HCT116 (cell line): Measurements from ENCODE around the gene NSMCE1. TPM values are rescaled to one million over a fixed set of nuclear protein-coding genes. Genes with fewer than 3 reads are reported as not detected.

ENCODE experiments used
- ATAC-seq: fragments of 200-7000 bp; cut with Tn5 transposase; 2 replicates; pipeline ENCODE4 v1.9.1; 2020; ENCODE audit warnings: mild to moderate bottlenecking, moderate library complexity
- BruUV-seq: library from RNA; stranded (reverse); fragments of 400-500 nt; replicated peaks from 2 replicates; lab custom pipeline; 2021; lab: Mats Ljungman, UMichigan
- CTCF ChIA-PET: fragments of 300-600 bp; sonication (Branson Sonifier 250); formaldehyde crosslinking; loops from one replicate; lab custom pipeline; 2021; ENCODE audit warnings: antibody characterized with exemption; lab: Charles Lee
- POLR2A ChIA-PET: fragments of 300-600, 350-600 bp; sonication (Branson Sonifier 250); formaldehyde crosslinking; loops from one replicate; lab custom pipeline; 2021; ENCODE audit warnings: antibody characterized with exemption; lab: Charles Lee
- RAD21 ChIA-PET, 2 experiments: fragments of 300-600 bp; sonication (Branson Sonifier 250); formaldehyde crosslinking; loops; one replicate each; lab custom pipeline; 2023; ENCODE audit warnings: low total read pairs in 2 of 2; ENCODE audit not compliant: uncharacterized antibody in 2 of 2, unreplicated experiment in 2 of 2, low non-redundant PET in 1 of 2; lab: Charles Lee
- DNase-seq: peaks from one replicate; pipeline ENCODE4 v3.0.0-alpha.2; 2010; ENCODE audit warnings: low read depth, low spot score
- H2AFZ ChIP-seq: fragments of 200-600 bp; shearing (Covaris generic), sonication (generic); 2 replicates; pipeline ENCODE4 v1.6.1; 2017; ENCODE audit warnings: low read depth, mixed run types, mixed read lengths, antibody characterized with exemption, low read length; ENCODE audit not compliant: poor library complexity, severe bottlenecking
- H3K27ac ChIP-seq: 2 replicates; pipeline ENCODE4 v1.5.1; 2012; ENCODE audit warnings: low read depth, low read length
- H3K27me3 ChIP-seq: fragments of 200-600 bp; sonication (generic); 2 replicates; pipeline ENCODE4 v1.6.1; 2016; ENCODE audit warnings: mixed run types, low read length, mixed read lengths; ENCODE audit not compliant: insufficient read depth
- H3K36me3 ChIP-seq, 2 experiments: fragments of 200-500 bp in 1 of 2; fragments of 200-600 bp in 1 of 2; sonication (Bioruptor generic) in 1 of 2; sonication (generic) in 1 of 2; 2 replicates each; pipeline versions ENCODE4 v1.5.1 to v1.6.1; 2014 to 2016; ENCODE audit warnings: low read length in 2 of 2, inconsistent platforms in 1 of 2, mixed read lengths in 1 of 2, mixed run types in 1 of 2; ENCODE audit not compliant: insufficient read depth in 2 of 2, control insufficient read depth in 1 of 2
- H3K4me1 ChIP-seq, 2 experiments: fragments of 200-600 bp in 1 of 2; sonication (generic) in 1 of 2; 2 replicates each; pipeline versions ENCODE4 v1.5.1 to v1.6.1; 2012 to 2017; ENCODE audit warnings: low read length in 2 of 2, inconsistent platforms in 1 of 2, mild to moderate bottlenecking in 1 of 2, mixed read lengths in 1 of 2, mixed run types in 1 of 2, moderate library complexity in 1 of 2; ENCODE audit not compliant: insufficient read depth in 2 of 2, control insufficient read depth in 1 of 2
- H3K4me2 ChIP-seq: fragments of 200-600 bp; sonication (generic); 2 replicates; pipeline ENCODE4 v1.6.1; 2017; ENCODE audit warnings: mixed run types, low read length, mixed read lengths
- H3K4me3 ChIP-seq, 2 experiments: fragments of 200-600 bp in 1 of 2; sonication (generic) in 1 of 2; replicated peaks in 1 of 2; 2 replicates each; pipeline ENCODE4 v1.5.1; 2011 to 2016; ENCODE audit warnings: low read length in 2 of 2, control low read depth in 1 of 2, low read depth in 1 of 2, mild to moderate bottlenecking in 1 of 2, mixed read lengths in 1 of 2, mixed run types in 1 of 2
- H3K79me2 ChIP-seq: fragments of 200-600 bp; sonication (generic); 2 replicates; pipeline ENCODE4 v1.6.1; 2017; ENCODE audit warnings: mild to moderate bottlenecking, mixed run types, low read length, moderate library complexity, mixed read lengths; ENCODE audit not compliant: insufficient read depth
- H3K9ac ChIP-seq: fragments of 200-600 bp; sonication (generic); 2 replicates; pipeline ENCODE4 v1.6.1; 2016; ENCODE audit warnings: low read length, mixed read lengths
- H3K9me2 ChIP-seq: fragments of 200-600 bp; sonication (generic), shearing (Covaris generic); 2 replicates; pipeline ENCODE4 v1.6.1; 2017; ENCODE audit warnings: mixed run types, mild to moderate bottlenecking, moderate library complexity; ENCODE audit not compliant: insufficient read depth
- H3K9me3 ChIP-seq, 2 experiments: fragments of 200-500 bp in 1 of 2; fragments of 200-600 bp in 1 of 2; sonication (Bioruptor generic) in 1 of 2; sonication (generic) in 1 of 2; 2 replicates each; pipeline ENCODE4 v1.6.1; 2014 to 2017; ENCODE audit warnings: low read length in 2 of 2, mixed read lengths in 2 of 2, inconsistent platforms in 1 of 2, low read depth in 1 of 2, mild to moderate bottlenecking in 1 of 2, mixed run types in 1 of 2, moderate library complexity in 1 of 2; ENCODE audit not compliant: control insufficient read depth in 1 of 2, insufficient read depth in 1 of 2
- H4K20me1 ChIP-seq: fragments of 200-600 bp; sonication (generic), shearing (Covaris generic); 2 replicates; pipeline ENCODE4 v1.6.1; 2017; ENCODE audit warnings: mixed run types, mild to moderate bottlenecking, moderate library complexity; ENCODE audit not compliant: insufficient read depth
- CBX3 ChIP-seq: IDR thresholded peaks from 2 replicates; pipeline ENCODE4 v1.6.1; 2012; ENCODE audit warnings: low read depth
- CEBPB ChIP-seq: IDR thresholded peaks from 2 replicates; pipeline ENCODE4 v1.6.1; 2012; ENCODE audit warnings: low read depth
- ELF1 ChIP-seq: IDR thresholded peaks from 2 replicates; pipeline ENCODE4 v1.6.1; 2012; ENCODE audit warnings: low read depth, borderline replicate concordance
- EZH2 ChIP-seq: fragments of 200-600 bp; sonication (generic); IDR thresholded peaks from 2 replicates; pipeline ENCODE4 v1.6.1; 2017; ENCODE audit warnings: antibody characterized with exemption, mixed run types
- EZH2phosphoT487 ChIP-seq: fragments of 200-600 bp; IDR thresholded peaks from 2 replicates; pipeline ENCODE4 v1.6.1; 2018; ENCODE audit warnings: antibody characterized with exemption, borderline replicate concordance
- FOSL1 ChIP-seq: IDR thresholded peaks from 2 replicates; pipeline ENCODE4 v1.6.1; 2012; ENCODE audit warnings: low read depth
- JUND ChIP-seq: IDR thresholded peaks from 2 replicates; pipeline ENCODE4 v1.6.1; 2012
- POLR2AphosphoS5 ChIP-seq: IDR thresholded peaks from 2 replicates; pipeline ENCODE4 v1.6.1; 2011; ENCODE audit warnings: mild to moderate bottlenecking, low read depth, low read length, moderate library complexity
- SIN3A ChIP-seq: IDR thresholded peaks from 2 replicates; pipeline ENCODE4 v1.6.1; 2012; ENCODE audit warnings: low read depth
- intact Hi-C: fragments of 100-400 bp; cut with micrococcal nuclease; formaldehyde crosslinking; loops from 2 replicates; pipeline ENCODE4 v1.10.0; 2022
- total RNA-seq: library from RNA; stranded (reverse); gene quantifications from one replicate; pipeline ENCODE4 v1.2.1, GENCODE V29; 2021; ENCODE audit not compliant: unreplicated experiment
- TF ChIP-seq, protein P1 (sequence below): IDR thresholded peaks from 2 replicates; pipeline ENCODE4 v1.6.1; 2012
- TF ChIP-seq, protein P2 (sequence below), 3 experiments: fragments of 200-600 bp in 1 of 3; sonication (generic) in 1 of 3; IDR thresholded peaks in 2 of 3; conservative IDR thresholded peaks in 1 of 3; 2 replicates each; pipeline ENCODE4 v1.5.1; 2012 to 2017; ENCODE audit warnings: low read depth in 2 of 3, low read length in 2 of 3, antibody characterized with exemption in 1 of 3, borderline replicate concordance in 1 of 3, control low read depth in 1 of 3, mild to moderate bottlenecking in 1 of 3, mixed read lengths in 1 of 3, mixed run types in 1 of 3, moderate library complexity in 1 of 3; ENCODE audit not compliant: insufficient read depth in 1 of 3
- TF ChIP-seq, protein P3 (sequence below): IDR thresholded peaks from 2 replicates; pipeline ENCODE4 v1.6.1; 2012
- TF ChIP-seq, protein P4 (sequence below): IDR thresholded peaks from 2 replicates; pipeline ENCODE4 v1.6.1; 2012; ENCODE audit warnings: low read depth

Gene NSMCE1
- total RNA-seq, 1 experiment from 2014 or later: 85.6 TPM

DNA sequence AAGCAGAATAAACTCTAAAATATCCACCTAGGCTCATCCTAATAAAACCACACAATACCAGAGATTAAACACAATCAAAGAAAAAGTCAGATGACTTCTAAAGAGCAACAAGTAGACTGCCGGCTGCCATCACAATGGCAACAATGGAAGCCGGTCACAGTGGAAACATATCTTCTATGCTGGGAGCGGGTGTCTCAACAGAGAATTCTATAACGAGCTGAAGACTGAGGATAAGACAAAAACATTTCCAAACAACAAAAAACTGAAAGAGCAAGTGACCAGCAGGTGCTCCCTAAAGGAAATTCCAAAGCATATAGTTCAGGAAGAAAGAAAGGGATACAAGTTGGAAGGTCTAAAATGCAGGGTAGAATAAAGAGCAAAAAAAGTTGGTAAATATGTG is 8.9 kb downstream of the NSMCE1 start:
- intact Hi-C loops: no loop called here
- Histone ChIP-seq H2AFZ (no peak overlapping the region), H3K27ac (no peak overlapping the region), H3K36me3 (peaks cover 0 to 4% of the 10 kb centered on the region in 2 experiments; a peak in 1 of 4 replicates), H3K9ac (no peak overlapping the region), H3K9me2 (no peaks in the 10 kb centered on the region), H3K27me3 (no peaks in the 10 kb centered on the region), H3K4me2 (no peak overlapping the region)
- POLR2A ChIA-PET: no interaction called here
- CTCF ChIA-PET: no interaction called here
- no TSS peak for BruUV-seq
- no peak for TF ChIP-seq FOSL1
- no peak for TF ChIP-seq ELF1
- no peak for TF ChIP-seq POLR2AphosphoS5
- no peak for TF ChIP-seq CBX3
- no peak for TF ChIP-seq EZH2
- TF ChIP-seq, protein P1, sequence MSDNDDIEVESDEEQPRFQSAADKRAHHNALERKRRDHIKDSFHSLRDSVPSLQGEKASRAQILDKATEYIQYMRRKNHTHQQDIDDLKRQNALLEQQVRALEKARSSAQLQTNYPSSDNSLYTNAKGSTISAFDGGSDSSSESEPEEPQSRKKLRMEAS: no peak
- TF ChIP-seq, all 23 proteins: peak for 0
- H3K79me2 ChIP-seq: 0 out of 2 replicates have a peak, but pooled peaks cover 3% of the 10 kb centered on the region
- H3K4me3 ChIP-seq: no peak overlapping the region
- H3K4me1 ChIP-seq: peaks cover 30 to 58% of the 10 kb centered on the region in 2 experiments
- no peak for DNase-seq
- H4K20me1 ChIP-seq: no peaks in the 10 kb centered on the region
- RAD21 ChIA-PET: no interaction called here
- no peak for ATAC-seq
- no peaks in the 10 kb centered on the region for H3K9me3 ChIP-seq

DNA sequence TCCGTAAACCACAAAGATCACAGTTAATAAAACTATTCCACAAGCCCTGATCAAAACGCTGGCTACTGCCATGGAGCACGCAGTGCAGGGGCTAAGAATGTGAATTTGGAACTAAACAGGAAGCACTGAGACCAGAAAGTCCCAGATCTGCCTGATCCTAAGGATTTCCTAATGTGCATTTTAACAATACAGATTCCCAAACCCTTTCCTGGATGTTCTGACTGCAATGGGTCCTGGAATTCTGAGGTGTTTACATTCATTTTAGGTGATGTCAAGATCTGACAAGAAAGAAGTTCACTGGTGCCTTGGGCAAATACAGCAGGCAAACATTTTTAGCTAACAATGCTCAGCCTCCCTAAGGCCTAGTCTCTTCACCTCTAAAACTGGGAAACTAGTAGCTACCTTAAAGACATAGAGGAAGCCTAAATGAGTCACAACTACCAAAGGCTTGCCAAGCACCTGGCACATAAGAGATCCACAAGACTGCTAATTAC is 10.3 kb downstream of the NSMCE1 start:
- ChIA-PET POLR2A (no interaction called here), CTCF (no interaction called here), RAD21 (interaction anchor here in 1 of 2 experiments (0.6 kb wide), 1 partner anchor 19 kb away, joined by 4 read pairs; no protein-coding TSS in a partner anchor)
- no peak for ATAC-seq
- peaks cover 30 to 58% of the 10 kb centered on the region in 2 experiments for H3K4me1 ChIP-seq
- no peak overlapping the region for H3K4me2 ChIP-seq
- no peaks in the 10 kb centered on the region for H4K20me1 ChIP-seq
- intact Hi-C loops: no loop called here
- no TSS peak for BruUV-seq
- H3K9ac ChIP-seq: no peak overlapping the region
- H3K9me2 ChIP-seq: no peaks in the 10 kb centered on the region
- peaks cover 0 to 4% of the 10 kb centered on the region in 2 experiments; a peak in 1 of 4 replicates for H3K36me3 ChIP-seq
- H3K4me3 ChIP-seq: no peak overlapping the region
- no peak for TF ChIP-seq EZH2
- TF ChIP-seq, protein P2, sequence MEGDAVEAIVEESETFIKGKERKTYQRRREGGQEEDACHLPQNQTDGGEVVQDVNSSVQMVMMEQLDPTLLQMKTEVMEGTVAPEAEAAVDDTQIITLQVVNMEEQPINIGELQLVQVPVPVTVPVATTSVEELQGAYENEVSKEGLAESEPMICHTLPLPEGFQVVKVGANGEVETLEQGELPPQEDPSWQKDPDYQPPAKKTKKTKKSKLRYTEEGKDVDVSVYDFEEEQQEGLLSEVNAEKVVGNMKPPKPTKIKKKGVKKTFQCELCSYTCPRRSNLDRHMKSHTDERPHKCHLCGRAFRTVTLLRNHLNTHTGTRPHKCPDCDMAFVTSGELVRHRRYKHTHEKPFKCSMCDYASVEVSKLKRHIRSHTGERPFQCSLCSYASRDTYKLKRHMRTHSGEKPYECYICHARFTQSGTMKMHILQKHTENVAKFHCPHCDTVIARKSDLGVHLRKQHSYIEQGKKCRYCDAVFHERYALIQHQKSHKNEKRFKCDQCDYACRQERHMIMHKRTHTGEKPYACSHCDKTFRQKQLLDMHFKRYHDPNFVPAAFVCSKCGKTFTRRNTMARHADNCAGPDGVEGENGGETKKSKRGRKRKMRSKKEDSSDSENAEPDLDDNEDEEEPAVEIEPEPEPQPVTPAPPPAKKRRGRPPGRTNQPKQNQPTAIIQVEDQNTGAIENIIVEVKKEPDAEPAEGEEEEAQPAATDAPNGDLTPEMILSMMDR (IDR thresholded peaks at IDR 0.05 in 2 of 3, conservative IDR thresholded peaks at IDR 0.05 in 1 of 3; ENCODE audit: borderline replicate concordance in 1 of 3, insufficient read depth in 1 of 3, low read depth in 2 of 3, low read length in 2 of 3): no peak
- TF ChIP-seq, protein P3, sequence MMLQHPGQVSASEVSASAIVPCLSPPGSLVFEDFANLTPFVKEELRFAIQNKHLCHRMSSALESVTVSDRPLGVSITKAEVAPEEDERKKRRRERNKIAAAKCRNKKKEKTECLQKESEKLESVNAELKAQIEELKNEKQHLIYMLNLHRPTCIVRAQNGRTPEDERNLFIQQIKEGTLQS: no peak
- TF ChIP-seq, protein P1: no peak
- no peak for TF ChIP-seq CEBPB
- no peak for TF ChIP-seq EZH2phosphoT487
- TF ChIP-seq, protein P4, sequence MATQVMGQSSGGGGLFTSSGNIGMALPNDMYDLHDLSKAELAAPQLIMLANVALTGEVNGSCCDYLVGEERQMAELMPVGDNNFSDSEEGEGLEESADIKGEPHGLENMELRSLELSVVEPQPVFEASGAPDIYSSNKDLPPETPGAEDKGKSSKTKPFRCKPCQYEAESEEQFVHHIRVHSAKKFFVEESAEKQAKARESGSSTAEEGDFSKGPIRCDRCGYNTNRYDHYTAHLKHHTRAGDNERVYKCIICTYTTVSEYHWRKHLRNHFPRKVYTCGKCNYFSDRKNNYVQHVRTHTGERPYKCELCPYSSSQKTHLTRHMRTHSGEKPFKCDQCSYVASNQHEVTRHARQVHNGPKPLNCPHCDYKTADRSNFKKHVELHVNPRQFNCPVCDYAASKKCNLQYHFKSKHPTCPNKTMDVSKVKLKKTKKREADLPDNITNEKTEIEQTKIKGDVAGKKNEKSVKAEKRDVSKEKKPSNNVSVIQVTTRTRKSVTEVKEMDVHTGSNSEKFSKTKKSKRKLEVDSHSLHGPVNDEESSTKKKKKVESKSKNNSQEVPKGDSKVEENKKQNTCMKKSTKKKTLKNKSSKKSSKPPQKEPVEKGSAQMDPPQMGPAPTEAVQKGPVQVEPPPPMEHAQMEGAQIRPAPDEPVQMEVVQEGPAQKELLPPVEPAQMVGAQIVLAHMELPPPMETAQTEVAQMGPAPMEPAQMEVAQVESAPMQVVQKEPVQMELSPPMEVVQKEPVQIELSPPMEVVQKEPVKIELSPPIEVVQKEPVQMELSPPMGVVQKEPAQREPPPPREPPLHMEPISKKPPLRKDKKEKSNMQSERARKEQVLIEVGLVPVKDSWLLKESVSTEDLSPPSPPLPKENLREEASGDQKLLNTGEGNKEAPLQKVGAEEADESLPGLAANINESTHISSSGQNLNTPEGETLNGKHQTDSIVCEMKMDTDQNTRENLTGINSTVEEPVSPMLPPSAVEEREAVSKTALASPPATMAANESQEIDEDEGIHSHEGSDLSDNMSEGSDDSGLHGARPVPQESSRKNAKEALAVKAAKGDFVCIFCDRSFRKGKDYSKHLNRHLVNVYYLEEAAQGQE: no peak
- TF ChIP-seq POLR2AphosphoS5: no peak
- no peak for TF ChIP-seq SIN3A
- no peak for TF ChIP-seq JUND
- no peak overlapping the region for H2AFZ ChIP-seq
- 0 out of 2 replicates have a peak, but pooled peaks cover 3% of the 10 kb centered on the region for H3K79me2 ChIP-seq
- no peak for DNase-seq
- H3K9me3 ChIP-seq: no peaks in the 10 kb centered on the region
- H3K27ac ChIP-seq: no peak overlapping the region
- no peaks in the 10 kb centered on the region for H3K27me3 ChIP-seq
